Skeletal muscle satellite cell (primary cell): Measurements from ENCODE around the gene COX7A2L.
"Not testable (repeated sequence)": the region's sequence is repeated elsewhere in the genome, so short reads cannot be mapped to it uniquely, and the experiment has no call there.

Experiments
- H3K27me3 ChIP-seq: 2 replicates; pipeline ENCODE4 v1.7.0; 2013; ENCODE audit warnings: low read length; ENCODE audit not compliant: control insufficient read depth, insufficient read depth
- H3K36me3 ChIP-seq: 2 replicates; pipeline ENCODE4 v1.7.0; 2013; ENCODE audit warnings: mild to moderate bottlenecking, control low read depth, low read length; ENCODE audit not compliant: insufficient read depth
- H3K4me1 ChIP-seq: 2 replicates; pipeline ENCODE4 v1.7.0; 2013; ENCODE audit warnings: low read length; ENCODE audit not compliant: control insufficient read depth, insufficient read depth
- H3K4me2 ChIP-seq: 2 replicates; pipeline ENCODE4 v1.7.0; 2013; ENCODE audit warnings: mild to moderate bottlenecking, low read length
- H3K4me3 ChIP-seq: 2 replicates; pipeline ENCODE4 v1.7.0; 2013; ENCODE audit warnings: low read length
- H3K9ac ChIP-seq: 2 replicates; pipeline ENCODE4 v1.7.0; 2013; ENCODE audit warnings: mild to moderate bottlenecking, low read depth, low read length, moderate library complexity
- H3K9me3 ChIP-seq: replicated peaks from 2 replicates; pipeline ENCODE4 v1.7.0; 2013; ENCODE audit warnings: mild to moderate bottlenecking, control low read depth, low read length

Gene COX7A2L

DNA sequence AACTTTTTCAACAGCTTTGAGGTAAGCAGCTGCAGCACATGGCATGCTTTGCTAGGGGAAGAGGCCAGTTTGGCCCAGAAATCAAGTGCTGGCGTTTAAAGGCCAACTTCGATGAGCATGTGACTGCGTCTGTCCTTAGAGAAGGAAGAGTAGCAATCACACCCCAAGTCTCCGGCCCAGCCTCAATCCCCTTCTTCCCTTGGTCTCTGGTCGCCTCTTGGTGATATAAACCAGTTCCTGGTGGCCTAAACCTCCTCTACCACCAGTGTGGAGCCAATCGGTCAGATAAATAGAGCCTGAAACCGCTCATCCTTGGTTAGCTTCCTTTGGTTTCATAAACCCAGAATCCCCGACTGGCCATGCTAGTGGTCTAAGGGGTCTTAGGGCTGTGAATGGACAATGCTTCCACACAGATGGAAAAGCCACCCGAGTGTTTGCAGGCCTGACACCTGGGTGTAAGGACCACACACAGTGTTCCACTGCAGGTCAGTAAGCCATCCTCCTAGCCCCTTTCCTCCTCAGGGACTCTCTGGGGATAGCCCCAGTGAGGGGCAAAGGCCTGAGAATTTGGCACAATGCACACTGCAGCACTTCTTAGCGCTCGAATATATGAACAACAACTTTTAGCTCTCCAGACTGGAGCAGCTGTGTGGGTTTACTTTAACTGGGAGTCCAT is 23.0 kb upstream of the COX7A2L start:
- no peaks in the 10 kb centered on the region for H3K4me1 ChIP-seq
- H3K27me3 ChIP-seq = peaks cover 29% of the 10 kb centered on the region
- H3K4me3 ChIP-seq = no peak overlapping the region
- no peak overlapping the region for H3K4me2 ChIP-seq
- H3K9me3 ChIP-seq = no peaks in the 10 kb centered on the region
- H3K36me3 ChIP-seq = no peaks in the 10 kb centered on the region
- H3K9ac ChIP-seq = no peak overlapping the region

GRCh38 chr2:42382144-42382543 is 21.1 kb upstream of the COX7A2L start:
- Histone ChIP-seq H3K27me3 (peaks cover 29% of the 10 kb centered on the region), H3K4me1 (no peaks in the 10 kb centered on the region), H3K4me3 (no peak overlapping the region)

GRCh38 chr2:42380026-42380425 is 19.0 kb upstream of the COX7A2L start:
- not testable (repeated sequence) for H3K4me3 ChIP-seq, H3K36me3 ChIP-seq, H3K4me2 ChIP-seq, H3K4me1 ChIP-seq, H3K9ac ChIP-seq, H3K9me3 ChIP-seq
- H3K27me3 ChIP-seq = peaks cover 27% of the 10 kb centered on the region

More at GRCh38 chr2:42382144-42382543, 21.1 kb upstream of the COX7A2L start:
- Histone ChIP-seq H3K36me3 (no peaks in the 10 kb centered on the region), H3K9me3 (no peaks in the 10 kb centered on the region), H3K4me2 (no peak overlapping the region), H3K9ac (no peak overlapping the region)

DNA sequence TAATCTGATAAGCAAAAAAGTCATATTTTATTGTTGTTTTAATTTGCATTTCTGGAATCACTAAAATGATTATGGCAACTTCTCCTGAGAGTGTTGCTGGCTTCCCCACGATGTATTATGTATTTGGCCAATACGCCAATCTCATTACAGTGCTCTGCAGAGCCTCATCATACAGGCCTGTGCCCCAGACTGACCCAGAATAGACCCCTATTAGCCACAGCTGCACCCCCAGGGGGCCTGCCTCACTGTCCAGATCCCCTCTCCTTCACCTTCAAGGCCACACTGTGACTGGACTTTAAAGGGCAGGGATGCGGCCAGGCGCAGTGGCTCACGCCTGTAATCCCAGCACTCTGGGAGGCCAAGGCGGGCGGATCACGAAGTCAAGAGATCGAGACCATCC is 17.4 kb upstream of the COX7A2L start:
- H3K36me3 ChIP-seq = no peaks in the 10 kb centered on the region
- no peaks in the 10 kb centered on the region for H3K9me3 ChIP-seq
- H3K4me3 ChIP-seq = no peak overlapping the region
- H3K9ac ChIP-seq = no peak overlapping the region
- no peak overlapping the region for H3K4me2 ChIP-seq
- peaks cover 14% of the 10 kb centered on the region for H3K27me3 ChIP-seq
- no peaks in the 10 kb centered on the region for H3K4me1 ChIP-seq

- Histone ChIP-seq H3K4me3 (no peak overlapping the region), H3K36me3 (no peaks in the 10 kb centered on the region), H3K4me2 (no peak overlapping the region), H3K4me1 (no peaks in the 10 kb centered on the region), H3K27me3 (peaks cover 13% of the 10 kb centered on the region), H3K9ac (no peak overlapping the region), H3K9me3 (no peaks in the 10 kb centered on the region)
Measured at GRCh38 chr2:42376758-42377157, 15.7 kb upstream of the COX7A2L start.

DNA sequence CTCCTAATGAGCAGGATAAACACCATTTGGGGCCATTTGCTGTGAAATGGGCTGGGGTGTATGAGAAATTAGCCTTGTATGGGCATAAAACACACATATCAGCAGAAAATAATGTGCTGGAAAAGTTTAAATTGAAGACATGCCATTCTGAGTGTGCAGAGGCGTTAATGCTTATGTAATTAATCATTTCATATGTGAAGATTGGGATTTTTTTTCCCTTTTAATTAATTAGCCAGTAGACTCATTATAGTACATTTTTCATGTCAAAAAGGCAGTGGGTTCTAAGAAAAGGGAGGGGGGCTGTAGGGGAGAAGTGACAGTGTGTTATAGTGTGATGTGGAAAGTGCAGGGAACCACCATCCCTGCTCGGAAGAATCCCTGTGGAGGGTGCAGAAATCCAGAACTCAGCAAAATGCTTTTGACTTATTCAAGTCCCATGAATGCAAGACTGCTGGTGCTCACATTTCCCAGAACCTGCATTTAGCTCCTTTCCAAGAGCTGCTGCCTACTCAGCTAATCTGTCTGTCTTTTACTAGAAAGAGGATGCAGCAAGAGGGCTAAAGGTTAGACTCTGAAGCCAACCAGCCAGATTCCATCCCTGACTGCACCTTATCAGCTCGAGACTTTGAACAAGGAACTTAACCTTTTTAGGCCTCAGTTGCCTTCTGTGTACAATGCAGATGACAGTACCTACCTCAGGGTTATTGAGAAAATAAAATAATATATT is 11.6 kb upstream of the COX7A2L start:
- no peak overlapping the region for H3K9ac ChIP-seq
- H3K4me2 ChIP-seq = no peak overlapping the region
- no peaks in the 10 kb centered on the region for H3K9me3 ChIP-seq
- H3K27me3 ChIP-seq = peaks cover 3% of the 10 kb centered on the region
- H3K4me3 ChIP-seq = no peak overlapping the region
- H3K36me3 ChIP-seq = no peaks in the 10 kb centered on the region
- peaks cover 8% of the 10 kb centered on the region for H3K4me1 ChIP-seq

DNA sequence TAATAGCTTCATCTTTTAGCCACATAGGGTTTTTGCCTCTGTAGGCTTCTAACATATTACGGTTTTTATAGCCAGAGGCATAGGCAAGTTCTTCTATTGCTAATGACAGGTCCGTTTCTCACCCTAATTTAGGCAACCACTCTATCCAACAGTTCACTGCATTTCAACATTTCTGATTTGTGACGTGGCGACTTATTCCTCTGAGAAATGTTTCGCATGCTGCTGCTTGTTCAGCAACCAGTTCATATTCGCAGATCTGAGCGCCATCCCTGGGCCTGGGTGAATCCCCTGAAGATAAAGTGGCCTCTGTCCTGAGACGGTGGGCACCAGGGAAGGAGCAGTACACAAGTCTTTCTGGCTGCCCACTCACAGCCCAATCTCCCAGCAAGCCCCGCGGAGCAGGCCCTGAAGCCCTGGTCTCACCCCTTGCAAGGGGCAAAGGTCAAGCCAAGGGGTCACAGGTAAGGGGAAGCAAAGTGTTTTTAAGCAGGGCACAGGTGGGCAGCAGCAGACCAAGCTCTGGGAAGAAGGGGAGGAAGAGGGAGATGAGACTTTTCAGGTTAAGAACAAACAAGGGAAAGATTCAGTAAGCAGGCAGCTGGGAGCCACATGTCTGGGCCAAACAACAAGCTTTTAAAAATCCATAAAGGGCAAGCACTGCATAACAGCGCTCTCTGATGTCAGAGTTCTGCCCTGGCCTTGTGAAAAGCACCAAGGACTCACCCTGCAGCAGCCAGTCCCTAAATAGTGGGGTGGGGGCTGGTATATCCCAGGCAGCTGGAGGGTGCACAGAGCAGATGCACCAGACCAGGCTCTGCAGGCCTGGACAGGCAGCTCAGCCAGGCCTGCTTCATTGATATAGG is 10.8 kb upstream of the COX7A2L start:
- Histone ChIP-seq H3K4me3 (no peak overlapping the region), H3K9ac (no peak overlapping the region)

DNA sequence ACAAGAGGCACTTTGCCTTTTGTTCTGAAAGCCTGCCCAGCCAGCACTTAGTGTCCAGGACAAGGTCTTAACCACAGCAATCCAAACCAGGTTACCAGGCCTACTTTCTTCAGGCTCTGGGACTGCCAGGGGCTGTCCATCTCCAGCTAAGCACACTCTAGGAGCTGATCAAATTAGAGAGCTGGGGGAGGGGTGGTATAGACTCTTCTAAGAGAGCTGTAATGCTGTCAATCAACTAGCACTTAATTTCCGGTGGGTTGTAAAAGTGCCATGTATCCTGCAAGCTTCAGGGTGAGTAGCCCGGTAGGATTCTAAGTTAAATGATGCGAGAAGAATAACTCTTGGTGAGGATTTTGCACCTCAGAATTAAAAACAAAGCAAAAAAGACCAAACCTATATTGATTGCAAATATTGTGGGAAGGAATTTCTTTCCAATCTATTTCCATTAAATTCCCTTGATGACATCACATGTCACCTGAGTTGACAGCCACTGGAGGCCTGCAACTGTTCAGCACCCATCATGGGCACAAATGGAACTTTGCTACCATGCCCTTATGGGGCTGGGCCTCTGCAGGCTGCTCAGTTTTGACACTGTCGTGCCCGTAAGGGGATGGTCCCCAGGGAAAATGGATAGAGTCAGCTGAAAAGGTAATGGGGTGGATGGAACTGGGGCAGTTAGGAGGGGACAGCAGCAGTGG is 8.7 kb upstream of the COX7A2L start:
- Histone ChIP-seq H3K4me1 (peaks cover 19% of the 10 kb centered on the region), H3K4me2 (no peak overlapping the region), H3K36me3 (no peaks in the 10 kb centered on the region), H3K9me3 (no peaks in the 10 kb centered on the region), H3K27me3 (peaks cover 4% of the 10 kb centered on the region), H3K4me3 (no peak overlapping the region), H3K9ac (no peak overlapping the region)

More for the DNA sequence above, 10.8 kb upstream of the COX7A2L start:
- no peak overlapping the region for H3K4me2 ChIP-seq
- H3K9me3 ChIP-seq = no peaks in the 10 kb centered on the region
- H3K27me3 ChIP-seq = peaks cover 3% of the 10 kb centered on the region
- H3K4me1 ChIP-seq = peaks cover 15% of the 10 kb centered on the region
- no peaks in the 10 kb centered on the region for H3K36me3 ChIP-seq

- H3K27me3 ChIP-seq = peaks cover 6% of the 10 kb centered on the region
- no peaks in the 10 kb centered on the region for H3K9me3 ChIP-seq
- no peaks in the 10 kb centered on the region for H3K36me3 ChIP-seq
- H3K9ac ChIP-seq = no peak overlapping the region
- H3K4me2 ChIP-seq = no peak overlapping the region
- peaks cover 19% of the 10 kb centered on the region for H3K4me1 ChIP-seq
- H3K4me3 ChIP-seq = no peak overlapping the region
Measured at GRCh38 chr2:42368817-42369531, 8.0 kb upstream of the COX7A2L start.

DNA sequence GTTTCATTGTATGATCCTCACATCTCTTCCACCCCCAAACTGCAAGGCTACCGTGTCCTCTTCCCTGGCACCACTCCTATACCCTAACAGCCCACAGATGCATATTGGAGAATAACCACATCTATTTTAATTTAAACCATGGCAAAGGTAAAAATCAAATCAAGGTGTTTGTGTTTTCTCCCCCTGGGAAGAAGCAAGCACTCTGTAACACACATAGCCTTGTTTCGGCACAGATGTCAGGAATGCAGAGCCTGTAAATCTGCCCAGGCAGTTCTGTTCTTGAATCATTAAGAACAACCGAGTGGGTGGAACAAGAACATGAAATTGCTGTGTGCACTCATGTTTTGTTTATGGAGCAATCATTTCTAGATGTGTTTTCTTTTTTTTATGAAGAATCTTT is 6.8 kb upstream of the COX7A2L start:
- no peaks in the 10 kb centered on the region for H3K36me3 ChIP-seq
- H3K4me3 ChIP-seq = peak overlapping the region; percentile 36
- peaks cover 6% of the 10 kb centered on the region for H3K27me3 ChIP-seq
- no peaks in the 10 kb centered on the region for H3K9me3 ChIP-seq
- H3K4me2 ChIP-seq = peak overlapping the region; percentile 74
- no peak overlapping the region for H3K9ac ChIP-seq
- peaks cover 19% of the 10 kb centered on the region for H3K4me1 ChIP-seq
